ENCODE results near the gene OR13C3.
"Not testable (repeated sequence)": the region's sequence is repeated elsewhere in the genome, so short reads cannot be mapped to it uniquely, and the experiment has no call there.

OR13C3 gene

DNA sequence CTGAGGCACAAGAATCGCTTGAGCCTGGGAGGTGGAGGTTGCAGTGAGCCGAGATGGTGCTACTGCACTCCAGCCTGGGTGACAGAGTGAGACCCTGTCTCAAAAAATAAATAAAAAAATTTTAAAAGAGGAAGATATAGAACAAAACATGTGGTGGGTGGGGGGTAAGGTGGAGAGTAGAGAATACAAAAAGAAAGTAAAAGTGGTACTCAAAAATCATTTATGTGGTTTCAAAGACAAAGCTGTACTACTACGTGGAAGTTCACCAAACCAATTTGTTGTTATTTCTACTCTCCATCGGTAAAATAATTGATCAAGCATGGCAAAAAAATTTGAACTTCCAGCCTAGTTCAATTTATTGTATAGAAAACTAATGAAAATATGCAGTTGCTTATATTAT lies 8.0 kb upstream of the OR13C3 start:
- H3K27me3 ChIP-seq (ENCODE audit: control insufficient read depth in 2 of 2, insufficient read depth in 2 of 2, low read length in 2 of 2), result no peaks in the 10 kb centered on the region
- no peaks in the 10 kb centered on the region for H3K9me3 ChIP-seq (ENCODE audit: control insufficient read depth in 2 of 2, low read length in 2 of 2)
- no peaks in the 10 kb centered on the region for H3K4me1 ChIP-seq (ENCODE audit: control insufficient read depth in 2 of 2, insufficient read depth in 2 of 2, low read length in 2 of 2)
- no peaks in the 10 kb centered on the region for H3K36me3 ChIP-seq (ENCODE audit: control insufficient read depth in 2 of 2, insufficient read depth in 2 of 2, low read length in 2 of 2)
- H3K9ac ChIP-seq (ENCODE audit: low read depth in 1 of 2, low read length in 2 of 2), result no peak overlapping the region
- H3K27ac ChIP-seq (ENCODE audit: low read depth in 2 of 2, low read length in 2 of 2), result no peak overlapping the region
- H3K4me3 ChIP-seq (ENCODE audit: low read length in 2 of 2), result no peak overlapping the region

DNA sequence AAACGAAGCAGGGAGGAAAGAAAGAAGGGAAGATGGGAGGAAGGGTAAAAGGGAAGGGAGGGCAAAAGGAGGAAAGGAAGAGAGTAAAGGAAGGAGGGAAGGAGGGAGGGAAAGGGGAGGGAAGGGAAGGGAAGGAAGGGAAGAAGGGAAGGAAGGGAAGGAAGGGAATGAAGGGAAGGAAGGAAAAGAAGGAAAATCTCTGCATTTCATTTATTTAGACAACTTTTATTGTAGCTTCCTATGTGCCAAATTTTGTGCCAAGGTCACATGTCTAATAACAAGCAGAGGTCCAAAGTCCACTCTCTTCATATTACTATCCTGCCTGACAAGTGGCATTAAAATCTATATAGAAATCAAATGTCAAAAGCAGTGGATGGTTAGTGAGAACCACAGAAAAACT lies 2.6 kb upstream of the OR13C3 start:
- H3K4me1 ChIP-seq (ENCODE audit: control insufficient read depth in 2 of 2, insufficient read depth in 2 of 2, low read length in 2 of 2), result no peaks in the 10 kb centered on the region
- no peak overlapping the region for H3K27ac ChIP-seq (ENCODE audit: low read depth in 2 of 2, low read length in 2 of 2)
- no peaks in the 10 kb centered on the region for H3K36me3 ChIP-seq (ENCODE audit: control insufficient read depth in 2 of 2, insufficient read depth in 2 of 2, low read length in 2 of 2)
- H3K9me3 ChIP-seq (ENCODE audit: control insufficient read depth in 2 of 2, low read length in 2 of 2), result no peaks in the 10 kb centered on the region
- no peaks in the 10 kb centered on the region for H3K27me3 ChIP-seq (ENCODE audit: control insufficient read depth in 2 of 2, insufficient read depth in 2 of 2, low read length in 2 of 2)
- no peak overlapping the region for H3K9ac ChIP-seq (ENCODE audit: low read depth in 1 of 2, low read length in 2 of 2)
- H3K4me3 ChIP-seq (ENCODE audit: low read length in 2 of 2), result no peak overlapping the region

GRCh38 chr9:104527109-104527508 lies 9.5 kb downstream of the OR13C3 start, which contains the start of gene OR13C4:
OR13C4 (minus strand) TSS chr9:104527209; CDS start chr9:104527209, 0 bp downstream.
- Histone ChIP-seq H3K27ac (ENCODE audit: low read depth in 2 of 2, low read length in 2 of 2) (no peak within 1 kb of the TSS), H3K4me1 (ENCODE audit: control insufficient read depth in 2 of 2, insufficient read depth in 2 of 2, low read length in 2 of 2) (no peaks in the 10 kb centered on the region), H3K9ac (ENCODE audit: low read depth in 1 of 2, low read length in 2 of 2) (no peak within 1 kb of the TSS), H3K9me3 (ENCODE audit: control insufficient read depth in 2 of 2, low read length in 2 of 2) (no peaks in the 10 kb centered on the region), H3K4me3 (ENCODE audit: low read length in 2 of 2) (no peak within 1 kb of the TSS), H3K36me3 (ENCODE audit: control insufficient read depth in 2 of 2, insufficient read depth in 2 of 2, low read length in 2 of 2) (no peaks in the 10 kb centered on the region), H3K27me3 (ENCODE audit: control insufficient read depth in 2 of 2, insufficient read depth in 2 of 2, low read length in 2 of 2) (no peaks in the 10 kb centered on the region)

GRCh38 chr9:104520241-104520640 lies 16.4 kb downstream of the OR13C3 start:
- not testable (repeated sequence) for H3K9ac ChIP-seq (ENCODE audit: low read depth in 1 of 2, low read length in 2 of 2); H3K27me3 ChIP-seq (ENCODE audit: control insufficient read depth in 2 of 2, insufficient read depth in 2 of 2, low read length in 2 of 2); H3K4me3 ChIP-seq (ENCODE audit: low read length in 2 of 2); H3K9me3 ChIP-seq (ENCODE audit: control insufficient read depth in 2 of 2, low read length in 2 of 2); H3K27ac ChIP-seq (ENCODE audit: low read depth in 2 of 2, low read length in 2 of 2); H3K4me1 ChIP-seq (ENCODE audit: control insufficient read depth in 2 of 2, insufficient read depth in 2 of 2, low read length in 2 of 2); H3K36me3 ChIP-seq (ENCODE audit: control insufficient read depth in 2 of 2, insufficient read depth in 2 of 2, low read length in 2 of 2)

GRCh38 chr9:104514901-104515300 lies 21.8 kb downstream of the OR13C3 start:
- Histone ChIP-seq H3K27me3 (ENCODE audit: control insufficient read depth in 2 of 2, insufficient read depth in 2 of 2, low read length in 2 of 2) (no peaks in the 10 kb centered on the region), H3K27ac (ENCODE audit: low read depth in 2 of 2, low read length in 2 of 2) (no peak overlapping the region), H3K9ac (ENCODE audit: low read depth in 1 of 2, low read length in 2 of 2) (no peak overlapping the region), H3K9me3 (ENCODE audit: control insufficient read depth in 2 of 2, low read length in 2 of 2) (no peaks in the 10 kb centered on the region), H3K4me3 (ENCODE audit: low read length in 2 of 2) (no peak overlapping the region), H3K36me3 (ENCODE audit: control insufficient read depth in 2 of 2, insufficient read depth in 2 of 2, low read length in 2 of 2) (no peaks in the 10 kb centered on the region), H3K4me1 (ENCODE audit: control insufficient read depth in 2 of 2, insufficient read depth in 2 of 2, low read length in 2 of 2) (no peaks in the 10 kb centered on the region)

- Histone ChIP-seq H3K4me1 (ENCODE audit: control insufficient read depth in 2 of 2, insufficient read depth in 2 of 2, low read length in 2 of 2) (no peaks in the 10 kb centered on the region), H3K27me3 (ENCODE audit: control insufficient read depth in 2 of 2, insufficient read depth in 2 of 2, low read length in 2 of 2) (no peaks in the 10 kb centered on the region), H3K4me3 (ENCODE audit: low read length in 2 of 2) (no peak overlapping the region), H3K9ac (ENCODE audit: low read depth in 1 of 2, low read length in 2 of 2) (no peak overlapping the region), H3K27ac (ENCODE audit: low read depth in 2 of 2, low read length in 2 of 2) (no peak overlapping the region), H3K36me3 (ENCODE audit: control insufficient read depth in 2 of 2, insufficient read depth in 2 of 2, low read length in 2 of 2) (no peaks in the 10 kb centered on the region), H3K9me3 (ENCODE audit: control insufficient read depth in 2 of 2, low read length in 2 of 2) (no peaks in the 10 kb centered on the region)
Measured at GRCh38 chr9:104506565-104506964, 30.1 kb downstream of the OR13C3 start.

DNA sequence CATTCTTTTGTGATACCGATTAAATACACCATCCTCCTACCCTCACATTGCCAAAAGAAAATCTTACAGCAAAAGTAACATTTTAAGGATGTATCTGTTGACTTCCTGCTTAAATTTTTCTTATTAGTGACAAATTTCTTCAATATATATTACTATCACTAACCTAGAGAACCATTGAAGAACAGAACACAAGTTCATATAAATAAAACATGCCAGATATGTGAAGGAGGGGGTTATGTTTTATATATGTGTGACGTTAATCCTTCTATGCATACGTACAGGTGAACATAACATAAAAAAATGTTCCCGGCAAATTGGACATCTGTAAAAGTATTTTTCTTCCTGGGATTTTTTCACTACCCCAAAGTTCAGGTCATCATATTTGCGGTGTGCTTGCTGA lies 32.7 kb downstream of the OR13C3 start, which contains the start of gene OR13F1:
Gene OR13F1 (plus strand): TSS at position 301 of the 400 bp plus-strand sequence. CDS start 0 bp downstream, at position 301.
- H3K9me3 ChIP-seq (ENCODE audit: control insufficient read depth in 2 of 2, low read length in 2 of 2), result no peaks in the 10 kb centered on the region
- no peaks in the 10 kb centered on the region for H3K27me3 ChIP-seq (ENCODE audit: control insufficient read depth in 2 of 2, insufficient read depth in 2 of 2, low read length in 2 of 2)
- H3K9ac ChIP-seq (ENCODE audit: low read depth in 1 of 2, low read length in 2 of 2), result no peak within 1 kb of the TSS
- H3K4me1 ChIP-seq (ENCODE audit: control insufficient read depth in 2 of 2, insufficient read depth in 2 of 2, low read length in 2 of 2), result no peaks in the 10 kb centered on the region
- no peak within 1 kb of the TSS for H3K27ac ChIP-seq (ENCODE audit: low read depth in 2 of 2, low read length in 2 of 2)
- no peaks in the 10 kb centered on the region for H3K36me3 ChIP-seq (ENCODE audit: control insufficient read depth in 2 of 2, insufficient read depth in 2 of 2, low read length in 2 of 2)
- H3K4me3 ChIP-seq (ENCODE audit: low read length in 2 of 2), result no peak within 1 kb of the TSS

DNA sequence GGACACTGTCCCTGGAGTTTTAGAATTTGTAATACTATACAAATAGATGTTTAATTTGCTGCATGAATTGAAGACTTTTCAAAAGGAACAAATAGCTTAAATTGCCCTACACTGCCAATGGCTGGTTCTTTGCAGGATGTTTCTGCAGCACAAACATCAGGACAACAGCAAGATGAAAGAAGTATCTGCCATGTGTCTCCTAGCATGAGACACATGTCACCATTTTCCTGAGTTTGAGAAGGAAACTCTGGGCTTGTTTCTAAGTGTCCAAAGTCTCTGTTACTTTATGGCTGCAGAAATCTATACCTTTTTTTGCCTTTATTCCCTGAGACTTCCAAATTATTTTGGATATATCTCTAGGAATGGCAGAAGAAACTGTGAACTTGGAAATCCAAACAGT lies 33.2 kb downstream of the OR13C3 start:
- Histone ChIP-seq H3K4me1 (ENCODE audit: control insufficient read depth in 2 of 2, insufficient read depth in 2 of 2, low read length in 2 of 2) (no peaks in the 10 kb centered on the region), H3K9me3 (ENCODE audit: control insufficient read depth in 2 of 2, low read length in 2 of 2) (no peaks in the 10 kb centered on the region), H3K27me3 (ENCODE audit: control insufficient read depth in 2 of 2, insufficient read depth in 2 of 2, low read length in 2 of 2) (no peaks in the 10 kb centered on the region), H3K36me3 (ENCODE audit: control insufficient read depth in 2 of 2, insufficient read depth in 2 of 2, low read length in 2 of 2) (no peaks in the 10 kb centered on the region), H3K9ac (ENCODE audit: low read depth in 1 of 2, low read length in 2 of 2) (no peak overlapping the region), H3K4me3 (ENCODE audit: low read length in 2 of 2) (no peak overlapping the region), H3K27ac (ENCODE audit: low read depth in 2 of 2, low read length in 2 of 2) (no peak overlapping the region)

GRCh38 chr9:104494808-104495207 lies 41.8 kb downstream of the OR13C3 start:
- Histone ChIP-seq H3K9me3 (ENCODE audit: control insufficient read depth in 2 of 2, low read length in 2 of 2) (no peaks in the 10 kb centered on the region), H3K4me3 (ENCODE audit: low read length in 2 of 2) (no peak overlapping the region), H3K36me3 (ENCODE audit: control insufficient read depth in 2 of 2, insufficient read depth in 2 of 2, low read length in 2 of 2) (no peaks in the 10 kb centered on the region), H3K27me3 (ENCODE audit: control insufficient read depth in 2 of 2, insufficient read depth in 2 of 2, low read length in 2 of 2) (no peaks in the 10 kb centered on the region), H3K9ac (ENCODE audit: low read depth in 1 of 2, low read length in 2 of 2) (no peak overlapping the region), H3K4me1 (ENCODE audit: control insufficient read depth in 2 of 2, insufficient read depth in 2 of 2, low read length in 2 of 2) (no peaks in the 10 kb centered on the region), H3K27ac (ENCODE audit: low read depth in 2 of 2, low read length in 2 of 2) (no peak overlapping the region)

Data from mucosa of rectum (tissue), 2 donors.